ENCODE results near the gene SLC9A3. TPM values are rescaled to one million over a fixed set of nuclear protein-coding genes. Genes with fewer than 3 reads are reported as not detected.

SLC9A3 gene
- total and polyA plus RNA-seq, 2 of the 13 experiments (the other 11 are each of a cell fraction or from before 2014, with no cell fraction given), result 1.5 to 1.8 TPM

DNA sequence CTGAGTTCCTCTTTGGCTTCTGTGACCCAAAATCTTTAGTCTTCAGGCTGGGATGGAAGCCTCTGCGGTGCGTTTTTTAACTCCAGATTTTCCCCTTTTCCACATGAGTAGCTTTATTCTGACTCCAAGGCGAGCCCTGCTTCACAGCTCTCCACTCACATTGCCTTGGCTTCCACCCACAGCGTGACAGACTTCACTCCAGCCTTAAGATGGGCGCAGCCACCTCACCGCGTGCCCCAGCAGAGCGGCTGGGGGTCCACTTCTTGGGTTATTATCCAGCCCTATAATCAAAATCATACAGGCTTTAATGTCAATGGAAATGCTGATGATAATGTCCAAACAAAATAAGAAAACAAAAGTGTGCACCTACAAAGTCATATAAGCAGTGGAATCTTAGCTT, 80.0 kb downstream of the SLC9A3 start:
- ChIA-PET CTCF (ENCODE audit: low intra/inter-chr PET ratio, low total read pairs) (no interaction called here), POLR2A (no interaction called here)
- peaks cover 18 to 29% of the 10 kb centered on the region in 2 experiments; a peak in 4 of 5 replicates for H3K36me3 ChIP-seq (replicated peaks in 1 of 2; ENCODE audit: control insufficient read depth in 1 of 2, insufficient read depth in 2 of 2, low read length in 2 of 2)
- H3K9ac ChIP-seq (ENCODE audit: insufficient read depth, low read depth, low read length), result peak overlapping the region; percentile 87; the same call in 1 of the 2 replicates
- intact Hi-C loops (cut with micrococcal nuclease; ENCODE audit: unreplicated experiment) (loop anchor here (5.0 kb wide), 1 partner anchor 227 kb away; the partner anchor contains the start of genes CCDC127 and SDHA), in situ Hi-C loops (cut with HindIII; ENCODE audit: extremely low pct_ligation_motif_present, low pct_unique_long_range_greater_than_20kb) (no loop called here)
- no peaks in the 10 kb centered on the region for H3K9me3 ChIP-seq (ENCODE audit: low read length)
- H3K79me2 ChIP-seq (ENCODE audit: insufficient read depth, low read length), result peaks cover 17% of the 10 kb centered on the region
- peaks cover 19% of the 10 kb centered on the region for H3K4me1 ChIP-seq (ENCODE audit: insufficient read depth, low read length)
- H3K27me3 ChIP-seq (ENCODE audit: control insufficient read depth in 1 of 2, insufficient read depth in 2 of 2, low read length in 2 of 2), result peaks cover 0 to 3% of the 10 kb centered on the region in 2 experiments; a peak in 1 of 5 replicates
- no peak overlapping the region for H2AFZ ChIP-seq (ENCODE audit: low read length)
- peak overlapping the region; percentile 97 for H3K4me2 ChIP-seq (ENCODE audit: low read depth, low read length)
- ATAC-seq (no peak), FAIRE-seq (no peak), DNase-seq (ENCODE audit: low spot score) (no peak)
- no peak overlapping the region for H3K27ac ChIP-seq (ENCODE audit: extremely low read length, insufficient read depth, low read length)
- TF ChIP-seq ZBTB7B (CRISPR knock-in tag; IDR thresholded peaks at IDR 0.05) (no peak), ZNF230 (CRISPR knock-in tag; IDR thresholded peaks at IDR 0.05) (no peak), ZNF367 (CRISPR knock-in tag; IDR thresholded peaks at IDR 0.05; ENCODE audit: borderline replicate concordance) (no peak), CAMTA2 (CRISPR knock-in tag; IDR thresholded peaks at IDR 0.05; ENCODE audit: borderline replicate concordance) (no peak), ADNP (CRISPR knock-in tag; IDR thresholded peaks at IDR 0.05) (no peak), ZNF337 (CRISPR knock-in tag; IDR thresholded peaks at IDR 0.05; ENCODE audit: borderline replicate concordance, low read depth) (no peak), FOXM1 (CRISPR knock-in tag; IDR thresholded peaks at IDR 0.05) (no peak), STAT5B (CRISPR knock-in tag; IDR thresholded peaks at IDR 0.05) (no peak), HOXA9 (CRISPR knock-in tag; IDR thresholded peaks at IDR 0.05; ENCODE audit: borderline replicate concordance) (no peak), CREB1 (IDR thresholded peaks at IDR 0.05) (no peak), CREB1 (CRISPR knock-in tag; IDR thresholded peaks at IDR 0.05) (no peak)
- TF ChIP-seq, protein P1, sequence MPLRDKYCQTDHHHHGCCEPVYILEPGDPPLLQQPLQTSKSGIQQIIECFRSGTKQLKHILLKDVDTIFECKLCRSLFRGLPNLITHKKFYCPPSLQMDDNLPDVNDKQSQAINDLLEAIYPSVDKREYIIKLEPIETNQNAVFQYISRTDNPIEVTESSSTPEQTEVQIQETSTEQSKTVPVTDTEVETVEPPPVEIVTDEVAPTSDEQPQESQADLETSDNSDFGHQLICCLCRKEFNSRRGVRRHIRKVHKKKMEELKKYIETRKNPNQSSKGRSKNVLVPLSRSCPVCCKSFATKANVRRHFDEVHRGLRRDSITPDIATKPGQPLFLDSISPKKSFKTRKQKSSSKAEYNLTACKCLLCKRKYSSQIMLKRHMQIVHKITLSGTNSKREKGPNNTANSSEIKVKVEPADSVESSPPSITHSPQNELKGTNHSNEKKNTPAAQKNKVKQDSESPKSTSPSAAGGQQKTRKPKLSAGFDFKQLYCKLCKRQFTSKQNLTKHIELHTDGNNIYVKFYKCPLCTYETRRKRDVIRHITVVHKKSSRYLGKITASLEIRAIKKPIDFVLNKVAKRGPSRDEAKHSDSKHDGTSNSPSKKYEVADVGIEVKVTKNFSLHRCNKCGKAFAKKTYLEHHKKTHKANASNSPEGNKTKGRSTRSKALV (CRISPR knock-in tag; IDR thresholded peaks at IDR 0.05), result no peak
- TF ChIP-seq, protein P2, sequence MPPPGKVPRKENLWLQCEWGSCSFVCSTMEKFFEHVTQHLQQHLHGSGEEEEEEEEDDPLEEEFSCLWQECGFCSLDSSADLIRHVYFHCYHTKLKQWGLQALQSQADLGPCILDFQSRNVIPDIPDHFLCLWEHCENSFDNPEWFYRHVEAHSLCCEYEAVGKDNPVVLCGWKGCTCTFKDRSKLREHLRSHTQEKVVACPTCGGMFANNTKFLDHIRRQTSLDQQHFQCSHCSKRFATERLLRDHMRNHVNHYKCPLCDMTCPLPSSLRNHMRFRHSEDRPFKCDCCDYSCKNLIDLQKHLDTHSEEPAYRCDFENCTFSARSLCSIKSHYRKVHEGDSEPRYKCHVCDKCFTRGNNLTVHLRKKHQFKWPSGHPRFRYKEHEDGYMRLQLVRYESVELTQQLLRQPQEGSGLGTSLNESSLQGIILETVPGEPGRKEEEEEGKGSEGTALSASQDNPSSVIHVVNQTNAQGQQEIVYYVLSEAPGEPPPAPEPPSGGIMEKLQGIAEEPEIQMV (CRISPR knock-in tag; IDR thresholded peaks at IDR 0.05; ENCODE audit: low read depth), result no peak
- TF ChIP-seq, protein P3, sequence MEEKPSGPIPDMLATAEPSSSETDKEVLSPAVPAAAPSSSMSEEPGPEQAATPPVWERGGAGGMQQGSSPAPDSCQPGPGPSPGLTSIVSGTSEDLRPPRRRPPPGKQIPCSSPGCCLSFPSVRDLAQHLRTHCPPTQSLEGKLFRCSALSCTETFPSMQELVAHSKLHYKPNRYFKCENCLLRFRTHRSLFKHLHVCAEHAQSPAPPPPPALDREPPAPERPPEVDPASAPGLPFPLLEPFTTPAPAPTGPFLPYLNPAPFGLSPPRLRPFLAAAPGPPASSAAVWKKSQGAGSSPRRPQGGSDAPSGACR (CRISPR knock-in tag; IDR thresholded peaks at IDR 0.05), result no peak
- 77% methylated on average over 8 of the region's 8 CpGs for WGBS (ENCODE audit: low lambda C conversion rate)
- peak overlapping the region; percentile 95 to 100 (median 99) for H3K4me3 ChIP-seq (replicated peaks in 1 of 3; ENCODE audit: insufficient read depth in 1 of 3, low read depth in 2 of 3, low read length in 3 of 3)
- H4K20me1 ChIP-seq (ENCODE audit: insufficient read depth, low read length), result no peaks in the 10 kb centered on the region
- no TSS peak for BruUV-seq (replicated peaks)

Data from HepG2 (cell line).